GM19238 (cell line): ENCODE measurements around the gene SNX2.
A peak's percentile ranks its signal among the peaks of the same experiment; 100 is the strongest.
"Not testable (repeated sequence)": the region's sequence is repeated elsewhere in the genome, so short reads cannot be mapped to it uniquely, and the experiment has no call there.

Experiments
- DNase-seq: peaks from one replicate; pipeline ENCODE4 v3.0.0; 2011; ENCODE audit warnings: low spot score; ENCODE audit not compliant: insufficient read length

The SNX2 gene

GRCh38 chr5:122842016-122842580 is 67.2 kb downstream of the SNX2 start:
- no peak for DNase-seq

- no peak for DNase-seq
Observed at GRCh38 chr5:122844136-122844909, 69.4 kb downstream of the SNX2 start.

- peak; percentile 24 for DNase-seq
Observed at GRCh38 chr5:122844910-122845228, 70.0 kb downstream of the SNX2 start.

GRCh38 chr5:122845229-122846050 is 70.6 kb downstream of the SNX2 start, which contains the start of gene SNX24:
SNX24 (plus strand) TSS chr5:122845613; CDS start chr5:122845634, 21 bp downstream.
- DNase-seq = peak; percentile 74

GRCh38 chr5:122846051-122846550 is 71.2 kb downstream of the SNX2 start:
- DNase-seq = no peak

GRCh38 chr5:122847687-122848081 is 72.8 kb downstream of the SNX2 start:
- no peak for DNase-seq

GRCh38 chr5:122849771-122850170 is 74.9 kb downstream of the SNX2 start:
- no peak for DNase-seq

- not testable (repeated sequence) for DNase-seq
Observed at GRCh38 chr5:122857538-122857937, 82.7 kb downstream of the SNX2 start.

- no peak for DNase-seq
Observed at GRCh38 chr5:122858451-122858850, 83.6 kb downstream of the SNX2 start.

GRCh38 chr5:122863240-122863639 is 88.4 kb downstream of the SNX2 start:
- DNase-seq = no peak

GRCh38 chr5:122863721-122864120 is 88.8 kb downstream of the SNX2 start:
- no peak for DNase-seq

- DNase-seq = no peak
Observed at GRCh38 chr5:122864400-122864799, 89.5 kb downstream of the SNX2 start.

- DNase-seq = no peak
Observed at GRCh38 chr5:122864842-122865241, 90.0 kb downstream of the SNX2 start.

- DNase-seq = no peak
Observed at GRCh38 chr5:122870219-122870856, 95.5 kb downstream of the SNX2 start.

GRCh38 chr5:122871661-122872060 is 96.8 kb downstream of the SNX2 start:
- no peak for DNase-seq

GRCh38 chr5:122874179-122874875 is 99.4 kb downstream of the SNX2 start:
- DNase-seq = no peak

- DNase-seq = no peak
Observed at GRCh38 chr5:122877518-122877917, 102.6 kb downstream of the SNX2 start.

- DNase-seq = no peak
Observed at GRCh38 chr5:122879076-122879475, 104.2 kb downstream of the SNX2 start.
